H9 (cell line): ENCODE results near the gene ABCC4. TPM values are rescaled to one million over a fixed set of nuclear protein-coding genes. Genes with fewer than 3 reads are reported as not detected.

Source experiments
- DNase-seq: peaks from one replicate; pipeline ENCODE4 v3.0.0-alpha.2; 2017
- H2AFZ ChIP-seq: one replicate; pipeline ENCODE4 v1.6.1; 2013; ENCODE audit warnings: mild to moderate bottlenecking, low read length, control low read depth, moderate library complexity
- H2AK5ac ChIP-seq: 2 replicates; pipeline ENCODE4 v1.6.1; 2013; ENCODE audit warnings: low read length, control low read depth, mixed read lengths; ENCODE audit not compliant: insufficient read length
- H2BK120ac ChIP-seq: one replicate; pipeline ENCODE4 v1.6.1; 2013; ENCODE audit warnings: low read depth, mild to moderate bottlenecking, low read length, control low read depth, inconsistent platforms; ENCODE audit not compliant: poor library complexity, severe bottlenecking
- H2BK12ac ChIP-seq: 2 replicates; pipeline ENCODE4 v1.6.1; 2013; ENCODE audit warnings: low read length, control low read depth, mixed read lengths, low read depth; ENCODE audit not compliant: insufficient read length
- H2BK15ac ChIP-seq: 2 replicates; pipeline ENCODE4 v1.6.1; 2013; ENCODE audit warnings: low read depth, low read length, control low read depth
- H2BK20ac ChIP-seq: one replicate; pipeline ENCODE4 v1.6.1; 2013; ENCODE audit warnings: low read depth, mild to moderate bottlenecking, low read length, control low read depth, inconsistent platforms; ENCODE audit not compliant: poor library complexity, severe bottlenecking
- H2BK5ac ChIP-seq: 2 replicates; pipeline ENCODE4 v1.6.1; 2013; ENCODE audit warnings: low read length, control low read depth, mixed read lengths; ENCODE audit not compliant: insufficient read length
- H3K14ac ChIP-seq: 2 replicates; pipeline ENCODE4 v1.6.1; 2013; ENCODE audit warnings: low read length, control low read depth; ENCODE audit not compliant: insufficient read depth
- H3K18ac ChIP-seq: 2 replicates; pipeline ENCODE4 v1.6.1; 2013; ENCODE audit warnings: low read depth, mild to moderate bottlenecking, mixed read lengths, low read length, control low read depth; ENCODE audit not compliant: insufficient read length
- H3K23ac ChIP-seq: 2 replicates; pipeline ENCODE4 v1.6.1; 2013; ENCODE audit warnings: low read length, control low read depth, mixed read lengths, low read depth; ENCODE audit not compliant: insufficient read length
- H3K23me2 ChIP-seq: 2 replicates; pipeline ENCODE4 v1.6.1; 2013; ENCODE audit warnings: low read depth, mild to moderate bottlenecking, mixed read lengths, low read length, control low read depth; ENCODE audit not compliant: insufficient read length, poor library complexity, severe bottlenecking
- H3K27ac ChIP-seq: 2 replicates; pipeline ENCODE4 v1.5.1; 2013; ENCODE audit warnings: low read length, control low read depth, mixed read lengths, low read depth; ENCODE audit not compliant: insufficient read length
- H3K27me3 ChIP-seq: 2 replicates; pipeline ENCODE4 v1.6.1; 2013; ENCODE audit warnings: low read length, control low read depth, inconsistent platforms; ENCODE audit not compliant: insufficient read depth
- H3K4ac ChIP-seq: 2 replicates; pipeline ENCODE4 v1.6.1; 2013; ENCODE audit warnings: low read depth, mild to moderate bottlenecking, control low read depth, inconsistent platforms, low read length, moderate library complexity
- H3K4me1 ChIP-seq: 2 replicates; pipeline ENCODE4 v1.6.1; 2013; ENCODE audit warnings: low read length, control low read depth, inconsistent platforms; ENCODE audit not compliant: insufficient read depth
- H3K4me2 ChIP-seq: 2 replicates; pipeline ENCODE4 v1.6.1; 2013; ENCODE audit warnings: low read length, control low read depth, mixed read lengths; ENCODE audit not compliant: insufficient read length, insufficient read depth
- H3K56ac ChIP-seq: 2 replicates; pipeline ENCODE4 v1.6.1; 2013; ENCODE audit warnings: low read depth, mild to moderate bottlenecking, mixed read lengths, low read length, control low read depth; ENCODE audit not compliant: insufficient read length
- H3K79me1 ChIP-seq: 2 replicates; pipeline ENCODE4 v1.6.1; 2013; ENCODE audit warnings: low read depth, mild to moderate bottlenecking, moderate library complexity, low read length, control low read depth, inconsistent platforms; ENCODE audit not compliant: insufficient read depth, poor library complexity, severe bottlenecking
- H3K79me2 ChIP-seq: 2 replicates; pipeline ENCODE4 v1.6.1; 2013; ENCODE audit warnings: low read length, control low read depth, inconsistent platforms; ENCODE audit not compliant: insufficient read depth
- H3K9ac ChIP-seq: 2 replicates; pipeline ENCODE4 v1.6.1; 2013; ENCODE audit warnings: low read length, control low read depth, mixed read lengths; ENCODE audit not compliant: insufficient read length; ENCODE audit errors: extremely low read depth
- H3K9me3 ChIP-seq: one replicate; pipeline ENCODE4 v1.6.1; 2013; ENCODE audit warnings: low read depth, low read length, inconsistent platforms; ENCODE audit not compliant: control insufficient read depth
- H3T11ph ChIP-seq: one replicate; pipeline ENCODE4 v1.6.1; 2013; ENCODE audit warnings: mild to moderate bottlenecking, low read length, control low read depth, inconsistent platforms
- H4K20me1 ChIP-seq: one replicate; pipeline ENCODE4 v1.6.1; 2013; ENCODE audit not compliant: control insufficient read depth, insufficient read length, insufficient read depth
- H4K5ac ChIP-seq: 2 replicates; pipeline ENCODE4 v1.6.1; 2013; ENCODE audit warnings: low read depth, mild to moderate bottlenecking, mixed read lengths, low read length, control low read depth; ENCODE audit not compliant: insufficient read length
- H4K8ac ChIP-seq: replicated peaks from 2 replicates; pipeline ENCODE4 v1.6.1; 2013; ENCODE audit warnings: low read length, control low read depth, mixed read lengths, low read depth; ENCODE audit not compliant: insufficient read length
- H4K91ac ChIP-seq: 2 replicates; pipeline ENCODE4 v1.6.1; 2013; ENCODE audit warnings: low read depth, mild to moderate bottlenecking, moderate library complexity, mixed read lengths, low read length, control low read depth; ENCODE audit not compliant: insufficient read length
- H3K27ac Mint-ChIP-seq, 3 experiments: 2 replicates in 2 of 3; 3 replicates in 1 of 3; pipeline ENCODE4 v1.8.0; 2020 to 2021; ENCODE audit warnings: mixed read lengths in 3 of 3, mild to moderate bottlenecking in 1 of 3, moderate library complexity in 1 of 3
- H3K27me3 Mint-ChIP-seq: 2 replicates; pipeline ENCODE4 v1.8.0; 2021; ENCODE audit warnings: low read depth, mild to moderate bottlenecking, moderate library complexity, mixed read lengths
- H3K36me3 Mint-ChIP-seq, 3 experiments: 2 replicates in 2 of 3; 3 replicates in 1 of 3; pipeline ENCODE4 v1.8.0; 2020 to 2021; ENCODE audit warnings: low read depth in 3 of 3, mixed read lengths in 3 of 3; ENCODE audit not compliant: insufficient read depth in 1 of 3
- H3K4me1 Mint-ChIP-seq, 2 experiments: 2 replicates each; pipeline ENCODE4 v1.8.0; 2020; ENCODE audit warnings: mixed read lengths in 2 of 2
- H3K4me3 Mint-ChIP-seq, 2 experiments: 2 replicates in 1 of 2; 3 replicates in 1 of 2; pipeline ENCODE4 v1.8.0; 2020 to 2021; ENCODE audit warnings: mild to moderate bottlenecking in 2 of 2, mixed read lengths in 2 of 2, moderate library complexity in 1 of 2
- H3K9me3 Mint-ChIP-seq, 2 experiments: 2 replicates in 1 of 2; 3 replicates in 1 of 2; pipeline ENCODE4 v1.8.0; 2020; ENCODE audit warnings: mild to moderate bottlenecking in 2 of 2, mixed read lengths in 2 of 2, moderate library complexity in 1 of 2
- WGBS: extraction: QIAGEN DNeasy Blood & Tissue Kit; methylation state at CpG from one replicate; pipeline ENCODE4 v1.1.7; 2013; ENCODE audit warnings: missing lambda C conversion rate, low lambda C conversion rate, mixed read lengths; ENCODE audit not compliant: insufficient read length; ENCODE audit errors: extremely low coverage; 5-methylcytosine and 5-hydroxymethylcytosine counted together
- total RNA-seq: library from RNA; stranded (reverse); gene quantifications from 2 replicates; pipeline ENCODE4 v1.2.1, GENCODE V29; 2021
- TF ChIP-seq, protein P1 (sequence below): fragments of 200-600 bp; sonication (generic); conservative IDR thresholded peaks from 3 replicates; pipeline ENCODE4 v1.8.0; 2021; ENCODE audit warnings: antibody characterized with exemption, mild to moderate bottlenecking

Gene ABCC4
- total RNA-seq, 1 experiment from 2014 or later: 5.9 TPM

GRCh38 chr13:95124959-95125358, 176.3 kb downstream of the ABCC4 start:
- no peak overlapping the region for H3K4me2 ChIP-seq
- no peak overlapping the region for H4K5ac ChIP-seq
- TF ChIP-seq, protein P1, sequence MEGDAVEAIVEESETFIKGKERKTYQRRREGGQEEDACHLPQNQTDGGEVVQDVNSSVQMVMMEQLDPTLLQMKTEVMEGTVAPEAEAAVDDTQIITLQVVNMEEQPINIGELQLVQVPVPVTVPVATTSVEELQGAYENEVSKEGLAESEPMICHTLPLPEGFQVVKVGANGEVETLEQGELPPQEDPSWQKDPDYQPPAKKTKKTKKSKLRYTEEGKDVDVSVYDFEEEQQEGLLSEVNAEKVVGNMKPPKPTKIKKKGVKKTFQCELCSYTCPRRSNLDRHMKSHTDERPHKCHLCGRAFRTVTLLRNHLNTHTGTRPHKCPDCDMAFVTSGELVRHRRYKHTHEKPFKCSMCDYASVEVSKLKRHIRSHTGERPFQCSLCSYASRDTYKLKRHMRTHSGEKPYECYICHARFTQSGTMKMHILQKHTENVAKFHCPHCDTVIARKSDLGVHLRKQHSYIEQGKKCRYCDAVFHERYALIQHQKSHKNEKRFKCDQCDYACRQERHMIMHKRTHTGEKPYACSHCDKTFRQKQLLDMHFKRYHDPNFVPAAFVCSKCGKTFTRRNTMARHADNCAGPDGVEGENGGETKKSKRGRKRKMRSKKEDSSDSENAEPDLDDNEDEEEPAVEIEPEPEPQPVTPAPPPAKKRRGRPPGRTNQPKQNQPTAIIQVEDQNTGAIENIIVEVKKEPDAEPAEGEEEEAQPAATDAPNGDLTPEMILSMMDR: no peak
- no peak overlapping the region for H4K8ac ChIP-seq
- Mint-ChIP-seq H3K36me3 (no peaks in the 10 kb centered on the region; a peak in 2 of 7 replicates), H3K4me3 (no peak overlapping the region), H3K27ac (no peak overlapping the region), H3K27me3 (peaks cover 3% of the 10 kb centered on the region; the same call in 1 of the 2 replicates), H3K4me1 (no peaks in the 10 kb centered on the region; a peak in 1 of 4 replicates), H3K9me3 (no peaks in the 10 kb centered on the region)
- H3K56ac ChIP-seq: no peak overlapping the region
- H3K23me2 ChIP-seq: no peaks in the 10 kb centered on the region
- no peak overlapping the region for H2BK12ac ChIP-seq
- H3K4ac ChIP-seq: no peak overlapping the region
- H3K23ac ChIP-seq: no peak overlapping the region
- no peak overlapping the region for H2BK120ac ChIP-seq
- no peak overlapping the region for H2BK15ac ChIP-seq
- no peak overlapping the region for H2BK20ac ChIP-seq
- no peak overlapping the region for H2AK5ac ChIP-seq
- H3T11ph ChIP-seq: no peak overlapping the region
- H3K14ac ChIP-seq: no peak overlapping the region
- no peak overlapping the region for H3K9ac ChIP-seq
- no peak overlapping the region for H2AFZ ChIP-seq
- no peak overlapping the region for H2BK5ac ChIP-seq
- H3K27ac ChIP-seq: no peak overlapping the region
- DNase-seq: no peak
- H3K79me2 ChIP-seq: no peaks in the 10 kb centered on the region
- no peak overlapping the region for H4K91ac ChIP-seq
- no peaks in the 10 kb centered on the region for H3K27me3 ChIP-seq
- no peaks in the 10 kb centered on the region for H3K9me3 ChIP-seq
- WGBS: no CpG with 5 or more reads among the region's 2 CpGs
- H3K18ac ChIP-seq: no peak overlapping the region
- H4K20me1 ChIP-seq: no peaks in the 10 kb centered on the region
- no peaks in the 10 kb centered on the region for H3K4me1 ChIP-seq
- H3K79me1 ChIP-seq: no peaks in the 10 kb centered on the region
